Effector memory CD8-positive, alpha-beta T cell (primary cell): ENCODE results near the gene SIGMAR1.

Experiments
- ATAC-seq: fragments of 150-1000 bp; cut with Tn5 transposase; replicated peaks from 2 replicates; pipeline ENCODE4 v1.10.0; 2021; ENCODE audit warnings: mild to moderate bottlenecking, moderate library complexity
- DNase-seq, 3 experiments: peaks; one replicate each; pipeline ENCODE4 v3.0.0; 2021
- H3K27ac Mint-ChIP-seq, 2 donors: one replicate each; pipeline ENCODE4 v1.8.0; 2022; ENCODE audit warnings: mild to moderate bottlenecking in 2 of 2, mixed read lengths in 2 of 2, moderate library complexity in 2 of 2
- H3K27me3 Mint-ChIP-seq, 2 donors: one replicate each; pipeline ENCODE4 v1.8.0; 2022; ENCODE audit warnings: mixed read lengths in 2 of 2
- H3K36me3 Mint-ChIP-seq: one replicate; pipeline ENCODE4 v1.8.0; 2022; ENCODE audit warnings: mild to moderate bottlenecking, moderate library complexity, mixed read lengths; ENCODE audit not compliant: insufficient read depth
- H3K4me1 Mint-ChIP-seq, 2 donors: one replicate each; pipeline ENCODE4 v1.8.0; 2022; ENCODE audit warnings: low read depth in 2 of 2, mixed read lengths in 2 of 2
- H3K4me3 Mint-ChIP-seq, 2 donors: one replicate each; pipeline ENCODE4 v1.8.0; 2022; ENCODE audit warnings: mild to moderate bottlenecking in 2 of 2, mixed read lengths in 2 of 2, moderate library complexity in 2 of 2
- H3K9me3 Mint-ChIP-seq, 2 donors: one replicate each; pipeline ENCODE4 v1.8.0; 2022; ENCODE audit warnings: mixed read lengths in 2 of 2

The SIGMAR1 gene

GRCh38 chr9:34633851-34634550 lies 3.6 kb downstream of the SIGMAR1 start:
- DNase-seq: peak; percentile 67 to 74 (median 72)
- Mint-ChIP-seq H3K4me1 (peaks cover 33 to 41% of the 10 kb centered on the region in 2 donors), H3K4me3 (no peak overlapping the region), H3K9me3 (no peaks in the 10 kb centered on the region), H3K36me3 (peaks cover 14% of the 10 kb centered on the region), H3K27me3 (peaks cover 19 to 20% of the 10 kb centered on the region in 2 donors), H3K27ac (peak overlapping the region in 1 of 2 donors; percentile 20)
- ATAC-seq: peak; percentile 23

- DNase-seq: no peak
- peaks cover 36 to 38% of the 10 kb centered on the region in 2 donors for H3K4me1 Mint-ChIP-seq
- H3K9me3 Mint-ChIP-seq: no peaks in the 10 kb centered on the region
- H3K4me3 Mint-ChIP-seq: no peak overlapping the region
- H3K27me3 Mint-ChIP-seq: peaks cover 25 to 28% of the 10 kb centered on the region in 2 donors
- H3K36me3 Mint-ChIP-seq: peaks cover 13% of the 10 kb centered on the region
- no peak for ATAC-seq
- H3K27ac Mint-ChIP-seq: no peak overlapping the region
Observed at GRCh38 chr9:34633166-34633565, 4.4 kb downstream of the SIGMAR1 start.

- ATAC-seq (no peak), DNase-seq (no peak)
- H3K4me1 Mint-ChIP-seq: peaks cover 22 to 23% of the 10 kb centered on the region in 2 donors
- H3K4me3 Mint-ChIP-seq: peak overlapping the region; percentile 76 to 88
- no peak overlapping the region for H3K27ac Mint-ChIP-seq
- no peaks in the 10 kb centered on the region for H3K9me3 Mint-ChIP-seq
- peaks cover 51 to 54% of the 10 kb centered on the region in 2 donors for H3K27me3 Mint-ChIP-seq
- H3K36me3 Mint-ChIP-seq: peaks cover 9% of the 10 kb centered on the region
Observed at GRCh38 chr9:34630402-34631154, 7.0 kb downstream of the SIGMAR1 start.

GRCh38 chr9:34629491-34629808 lies 8.1 kb downstream of the SIGMAR1 start:
- DNase-seq (no peak), ATAC-seq (no peak)
- no peaks in the 10 kb centered on the region for H3K9me3 Mint-ChIP-seq
- peaks cover 18 to 20% of the 10 kb centered on the region in 2 donors for H3K4me1 Mint-ChIP-seq
- H3K4me3 Mint-ChIP-seq: peak overlapping the region; percentile 76 to 88
- peaks cover 52 to 64% of the 10 kb centered on the region in 2 donors for H3K27me3 Mint-ChIP-seq
- H3K36me3 Mint-ChIP-seq: peaks cover 3% of the 10 kb centered on the region
- H3K27ac Mint-ChIP-seq: peak overlapping the region; percentile 20 to 27

- DNase-seq (peak in 2 of 3 experiments; percentile 23 to 39), ATAC-seq (peak; percentile 87)
- H3K27ac Mint-ChIP-seq: peak within 1 kb of the TSS; percentile 20 to 27
- H3K27me3 Mint-ChIP-seq: peaks cover 54 to 69% of the 10 kb centered on the region in 2 donors
- peaks cover 3% of the 10 kb centered on the region for H3K36me3 Mint-ChIP-seq
- no peaks in the 10 kb centered on the region for H3K9me3 Mint-ChIP-seq
- H3K4me1 Mint-ChIP-seq: peaks cover 18 to 20% of the 10 kb centered on the region in 2 donors
- peak within 1 kb of the TSS; percentile 76 to 88 for H3K4me3 Mint-ChIP-seq
Observed at GRCh38 chr9:34628656-34629490, 8.7 kb downstream of the SIGMAR1 start, which contains the start of gene ARID3C. Gene ARID3C (minus strand): TSS chr9:34629066. CDS start chr9:34628014, 1,052 bp downstream.

- peaks cover 16 to 25% of the 10 kb centered on the region in 2 donors for H3K4me1 Mint-ChIP-seq
- H3K36me3 Mint-ChIP-seq: peaks cover 8% of the 10 kb centered on the region
- peak overlapping the region; percentile 68 to 78 for H3K4me3 Mint-ChIP-seq
- peaks cover 62 to 78% of the 10 kb centered on the region in 2 donors for H3K27me3 Mint-ChIP-seq
- H3K9me3 Mint-ChIP-seq: no peaks in the 10 kb centered on the region
- peak overlapping the region in 1 of 2 donors; percentile 20 for H3K27ac Mint-ChIP-seq
- ATAC-seq (no peak), DNase-seq (no peak)
Observed at GRCh38 chr9:34627716-34628655, 9.6 kb downstream of the SIGMAR1 start.

- H3K36me3 Mint-ChIP-seq: peaks cover 12% of the 10 kb centered on the region
- H3K4me1 Mint-ChIP-seq: peaks cover 24 to 26% of the 10 kb centered on the region in 2 donors
- peaks cover 70 to 89% of the 10 kb centered on the region in 2 donors for H3K27me3 Mint-ChIP-seq
- no peak overlapping the region for H3K4me3 Mint-ChIP-seq
- no peak overlapping the region for H3K27ac Mint-ChIP-seq
- no peak for DNase-seq
- no peak for ATAC-seq
- no peaks in the 10 kb centered on the region for H3K9me3 Mint-ChIP-seq
Observed at GRCh38 chr9:34625186-34625486, 12.5 kb downstream of the SIGMAR1 start.

- Mint-ChIP-seq H3K27me3 (peaks cover 65 to 84% of the 10 kb centered on the region in 2 donors), H3K9me3 (no peaks in the 10 kb centered on the region), H3K4me3 (no peak overlapping the region), H3K4me1 (peaks cover 28 to 29% of the 10 kb centered on the region in 2 donors), H3K27ac (no peak overlapping the region), H3K36me3 (peaks cover 15% of the 10 kb centered on the region)
- ATAC-seq (no peak), DNase-seq (no peak)
Observed at GRCh38 chr9:34624475-34625185, 13.0 kb downstream of the SIGMAR1 start.

GRCh38 chr9:34623374-34624235 lies 14.0 kb downstream of the SIGMAR1 start:
- H3K27me3 Mint-ChIP-seq: peaks cover 56 to 74% of the 10 kb centered on the region in 2 donors
- H3K36me3 Mint-ChIP-seq: peaks cover 13% of the 10 kb centered on the region
- H3K4me1 Mint-ChIP-seq: peaks cover 28 to 30% of the 10 kb centered on the region in 2 donors
- ATAC-seq: no peak
- no peak for DNase-seq
- H3K4me3 Mint-ChIP-seq: no peak overlapping the region
- H3K9me3 Mint-ChIP-seq: no peaks in the 10 kb centered on the region
- H3K27ac Mint-ChIP-seq: no peak overlapping the region

GRCh38 chr9:34620061-34620994 lies 17.3 kb downstream of the SIGMAR1 start, which contains the start of gene DCTN3:
Gene DCTN3 (minus strand): TSS chr9:34620495. CDS start chr9:34620464, 31 bp downstream.
- DNase-seq: peak; percentile 86 to 91 (median 89)
- ATAC-seq: peak; percentile 99

More at GRCh38 chr9:34620061-34620994, 17.3 kb downstream of the SIGMAR1 start, which contains the start of gene DCTN3:
- H3K4me3 Mint-ChIP-seq: peak within 1 kb of the TSS; percentile 85 to 97
- H3K9me3 Mint-ChIP-seq: no peaks in the 10 kb centered on the region
- peak within 1 kb of the TSS; percentile 90 to 91 for H3K27ac Mint-ChIP-seq
- H3K4me1 Mint-ChIP-seq: peaks cover 22 to 24% of the 10 kb centered on the region in 2 donors
- peaks cover 21% of the 10 kb centered on the region for H3K36me3 Mint-ChIP-seq
- peaks cover 26 to 41% of the 10 kb centered on the region in 2 donors for H3K27me3 Mint-ChIP-seq
